HG03060 (cell line): ENCODE measurements around the gene C9.

Source experiments
- ATAC-seq: cut with Tn5 transposase; IDR thresholded peaks from one replicate; pipeline ENCODE4 v1.9.1; 2021; ENCODE audit warnings: low read depth, moderate number of reproducible peaks; ENCODE audit not compliant: unreplicated experiment

The C9 gene

DNA sequence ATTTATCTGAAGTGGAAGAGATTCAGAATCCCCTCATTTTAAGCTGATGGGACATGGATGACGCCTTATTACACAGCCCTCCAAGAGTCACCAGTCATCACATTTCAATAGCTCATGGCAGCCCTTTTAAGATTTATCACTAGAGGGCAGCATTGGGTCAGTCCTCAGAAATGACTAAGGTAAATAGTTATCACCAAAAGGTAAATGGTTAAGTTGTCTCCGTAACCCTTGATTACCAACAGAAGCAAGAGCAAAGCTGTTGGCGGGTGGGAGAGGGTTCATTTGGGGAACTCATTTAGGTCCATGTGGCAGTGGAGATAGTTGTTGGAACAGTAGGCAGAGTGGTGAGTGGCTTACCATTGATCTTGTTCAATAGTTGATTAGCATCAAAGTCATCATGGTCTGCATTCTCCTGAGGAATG is 12.0 kb upstream of the C9 start:
- ATAC-seq, result no peak

DNA sequence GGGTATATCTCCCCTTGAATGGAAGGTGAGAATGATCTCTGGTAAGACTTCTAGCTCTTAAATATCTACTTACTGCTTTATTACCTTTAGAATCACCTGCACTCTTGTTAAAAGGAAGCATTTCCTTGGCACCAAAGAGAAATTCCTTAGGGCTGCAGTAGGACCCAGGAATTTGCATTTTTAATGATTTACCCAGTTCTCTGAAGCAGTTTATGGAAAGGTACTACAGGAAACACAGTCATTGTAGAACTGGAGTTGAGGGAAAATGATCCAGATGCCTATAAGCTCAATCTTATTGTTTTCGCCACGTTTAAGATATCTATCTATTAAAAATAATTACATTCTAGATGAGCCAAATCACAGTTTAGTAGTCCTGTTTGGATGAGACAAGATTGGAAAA is 9.5 kb upstream of the C9 start:
- no peak for ATAC-seq

DNA sequence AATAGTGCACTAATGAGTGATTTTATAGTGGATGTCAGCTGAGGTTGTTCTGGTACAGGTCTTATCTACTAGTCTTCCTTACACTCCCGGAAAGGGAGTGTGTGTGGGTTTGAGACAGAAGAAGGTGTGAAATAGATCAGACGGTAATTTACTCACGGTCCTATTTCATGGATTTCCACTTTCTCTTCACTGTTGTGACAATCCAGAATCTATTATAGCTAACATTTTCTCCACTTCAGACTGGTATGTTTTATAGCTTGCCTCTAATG is 7.0 kb upstream of the C9 start:
- no peak for ATAC-seq

DNA sequence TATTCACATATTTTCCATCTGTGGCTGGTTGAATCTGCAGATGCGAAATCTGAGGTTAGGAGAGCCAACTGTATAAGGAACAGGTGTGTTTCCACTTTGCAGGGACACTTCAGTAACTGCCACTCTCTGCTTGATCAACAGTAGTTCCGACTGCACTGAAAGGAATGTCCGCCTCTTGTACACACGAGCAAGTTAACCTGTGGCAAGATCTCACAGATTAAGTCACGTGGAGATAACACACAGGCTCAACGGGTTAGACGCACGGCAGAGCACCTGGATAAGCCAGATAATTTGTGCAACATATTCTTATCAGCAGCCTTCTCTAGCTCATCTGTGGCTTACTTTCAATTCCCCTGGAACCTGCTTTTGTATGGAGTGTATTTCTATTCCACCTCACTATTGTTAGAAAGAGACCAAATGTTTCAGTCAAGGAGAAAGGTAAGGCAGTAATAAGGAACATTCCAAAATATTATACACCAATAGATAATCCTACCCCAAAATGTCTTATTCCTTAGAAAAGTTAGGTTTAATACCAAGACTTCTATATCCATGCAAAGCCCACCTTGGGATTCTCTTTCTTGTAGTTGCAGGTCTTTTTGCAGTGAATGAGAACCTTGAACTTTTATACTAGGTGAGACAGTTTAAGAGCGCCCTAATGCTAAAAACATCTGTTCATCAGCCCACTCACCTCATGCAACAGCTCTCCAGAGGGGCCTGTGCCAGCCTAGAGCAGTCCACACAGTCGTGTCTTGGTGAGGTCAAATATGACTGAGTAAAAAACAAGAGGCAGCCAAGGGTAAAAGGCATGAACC is 6.5 kb upstream of the C9 start:
- ATAC-seq, result no peak

DNA sequence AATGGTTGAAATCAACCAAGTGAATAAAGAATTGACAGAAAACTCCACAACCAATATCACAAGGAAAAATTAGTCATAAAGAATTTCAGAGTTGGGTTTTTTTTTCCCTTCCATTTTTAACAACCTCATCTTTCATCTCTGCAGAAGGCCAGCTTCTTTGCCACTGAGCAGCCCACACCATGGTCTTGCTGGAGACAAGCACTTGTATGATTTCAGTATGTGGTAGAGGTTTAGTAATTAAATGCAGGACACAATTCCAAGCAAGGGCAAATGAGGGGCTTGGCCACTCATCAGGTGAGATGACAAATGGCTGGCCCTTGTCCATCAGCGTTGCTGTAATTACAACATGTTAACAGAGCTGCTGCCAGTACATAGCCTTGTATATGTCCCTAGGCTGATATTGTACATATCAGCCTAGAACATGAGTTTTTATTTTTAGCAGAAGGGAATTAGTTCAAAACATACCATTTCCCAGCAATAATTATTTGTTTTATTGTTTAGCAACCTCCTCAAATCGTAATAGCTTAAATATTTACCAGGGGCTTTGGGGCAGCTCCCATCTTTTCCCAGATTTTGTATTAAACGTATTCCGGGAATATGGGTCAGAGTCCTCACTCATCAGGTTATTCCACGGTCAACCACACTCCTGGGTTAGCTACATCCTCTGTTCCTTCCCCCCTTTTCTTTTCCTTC is 5.0 kb upstream of the C9 start:
- no peak for ATAC-seq

DNA sequence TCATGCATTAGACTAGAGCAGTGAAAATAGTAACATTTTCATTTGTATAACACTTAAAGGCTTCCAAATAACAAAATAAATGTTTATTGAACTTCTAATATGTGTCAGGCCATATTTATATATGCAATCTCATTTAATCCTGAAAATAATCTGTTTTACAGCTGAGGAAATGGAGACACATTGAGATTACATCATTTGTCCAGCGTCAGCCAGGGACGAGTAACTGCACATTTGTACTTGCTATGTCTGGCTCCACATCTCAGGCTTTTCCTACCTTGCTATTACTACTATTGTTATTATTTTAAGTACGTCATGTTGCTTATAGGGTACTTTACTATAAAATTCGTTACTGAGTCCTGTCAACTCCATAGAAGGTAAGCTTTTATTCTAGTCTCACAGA is 3.8 kb upstream of the C9 start:
- ATAC-seq, result no peak

DNA sequence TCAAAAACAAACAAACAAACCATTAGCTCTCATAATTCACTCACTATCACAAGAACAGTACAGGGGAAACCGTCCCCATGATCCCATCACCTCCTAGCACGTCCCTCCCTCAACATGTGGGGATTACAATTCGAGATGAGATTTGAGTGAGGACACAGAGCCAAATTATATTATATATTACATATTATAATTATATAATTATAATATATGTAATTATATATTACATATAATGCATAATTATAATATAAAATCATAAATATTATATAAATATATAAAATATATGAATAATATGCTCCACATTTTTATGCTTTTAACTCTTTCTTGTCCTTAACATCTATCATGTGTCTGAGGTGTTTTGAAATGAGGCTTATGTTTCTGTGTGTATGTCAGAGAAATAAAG is 3.4 kb upstream of the C9 start:
- ATAC-seq, result no peak

DNA sequence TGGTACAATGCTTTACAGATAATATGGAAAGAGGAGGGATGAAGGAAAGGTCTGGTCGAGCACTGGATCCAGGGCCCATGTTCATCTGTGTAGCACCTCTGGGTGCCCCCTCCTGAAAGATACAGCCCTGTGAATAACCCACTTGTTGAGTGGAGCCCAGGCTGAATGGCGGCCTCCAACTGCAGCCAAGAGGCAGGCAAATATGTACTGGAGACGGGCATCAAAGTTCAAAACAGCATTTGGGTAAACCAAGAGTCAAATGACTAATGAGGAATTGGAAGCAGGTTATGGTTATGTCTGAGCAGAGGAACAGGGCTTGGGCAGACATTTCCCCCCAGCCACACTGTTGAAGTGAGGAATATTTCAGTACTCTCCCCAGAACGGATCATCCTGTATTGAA is 1.1 kb downstream of the C9 start:
- ATAC-seq, result no peak

DNA sequence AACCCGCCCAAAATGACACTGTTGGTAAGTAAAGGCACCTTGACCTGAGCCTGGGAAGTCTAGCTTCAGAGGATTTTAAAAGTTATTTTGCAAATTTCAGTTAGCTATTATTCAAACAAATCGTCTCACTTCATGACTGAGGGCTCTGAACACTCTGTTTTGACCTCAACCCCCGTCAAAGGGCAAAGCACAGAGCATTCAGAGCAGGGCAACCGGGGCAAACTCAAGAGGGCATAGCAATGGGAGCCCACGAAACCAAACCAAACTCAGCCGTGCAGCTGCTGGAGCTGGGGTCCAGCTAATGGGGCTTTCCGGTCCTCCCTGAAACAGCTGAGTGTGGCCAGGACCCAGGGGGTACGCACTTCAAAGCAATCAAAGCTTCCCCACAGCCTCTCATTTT is 1.6 kb downstream of the C9 start:
- ATAC-seq, result no peak

DNA sequence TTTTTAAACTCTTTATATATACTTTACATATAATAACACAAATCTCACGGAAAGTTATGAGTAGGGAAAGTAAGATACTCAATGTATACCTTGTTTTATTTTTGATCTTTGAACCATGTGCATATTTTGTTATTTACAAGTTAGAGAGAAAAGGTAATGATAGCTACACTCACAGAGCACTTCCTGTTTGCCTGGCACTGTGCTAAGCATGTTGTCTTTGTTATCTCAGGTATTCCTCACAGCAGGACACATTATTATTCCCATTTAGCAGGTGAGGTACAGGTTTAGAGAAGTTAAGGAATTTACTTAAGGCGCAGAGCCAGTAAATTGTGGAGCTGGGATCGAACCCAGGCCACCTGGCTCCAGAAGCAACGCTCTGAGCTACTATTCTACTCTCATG is 3.0 kb downstream of the C9 start:
- ATAC-seq, result no peak

DNA sequence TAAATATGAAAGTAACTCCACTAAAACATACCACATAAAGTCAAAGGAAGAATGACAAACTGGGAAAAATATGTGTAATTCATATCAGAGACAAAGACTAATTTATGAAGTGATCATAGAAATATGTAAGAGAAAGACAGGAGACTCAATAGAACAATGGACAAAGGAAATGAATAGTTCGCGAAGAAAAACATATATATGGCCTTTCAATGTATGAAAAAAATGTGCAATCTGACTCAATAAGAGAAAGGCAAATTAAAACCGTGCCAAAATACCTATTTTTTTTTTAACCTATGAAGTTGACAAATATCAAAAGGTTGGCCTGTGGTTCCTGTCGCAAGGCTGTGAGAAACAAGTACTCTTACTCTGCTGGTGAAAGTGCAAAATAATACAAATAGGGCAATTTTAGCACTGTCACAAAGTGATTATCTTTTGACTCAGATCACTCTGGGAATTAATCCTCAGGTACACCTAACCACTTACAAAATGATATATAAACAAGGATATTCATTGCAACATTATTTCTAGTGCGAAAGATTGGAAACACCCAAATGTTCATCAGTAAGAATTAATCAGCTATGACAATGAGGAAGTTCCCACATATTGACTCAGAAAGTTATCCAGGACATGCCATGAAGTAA is 3.7 kb downstream of the C9 start:
- no peak for ATAC-seq

DNA sequence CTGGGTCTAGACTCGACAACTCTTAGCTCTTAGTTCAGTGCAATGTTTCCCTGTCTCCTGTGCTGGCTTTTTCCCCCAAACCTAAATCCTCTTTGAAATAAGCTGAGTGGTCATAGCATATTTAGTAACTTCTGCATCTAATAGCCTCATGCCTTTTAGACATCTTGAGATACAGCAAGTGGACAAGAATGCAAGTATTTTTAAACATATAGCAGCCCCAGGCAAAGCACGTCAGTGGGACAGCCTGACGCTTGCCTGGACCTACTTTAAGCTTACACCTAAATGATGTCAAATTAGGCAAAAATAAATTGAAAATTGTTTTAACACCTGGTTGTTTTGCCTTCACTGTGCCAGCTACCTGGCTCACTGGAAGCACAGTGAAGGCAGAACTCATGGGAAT is 8.0 kb downstream of the C9 start:
- no peak for ATAC-seq

DNA sequence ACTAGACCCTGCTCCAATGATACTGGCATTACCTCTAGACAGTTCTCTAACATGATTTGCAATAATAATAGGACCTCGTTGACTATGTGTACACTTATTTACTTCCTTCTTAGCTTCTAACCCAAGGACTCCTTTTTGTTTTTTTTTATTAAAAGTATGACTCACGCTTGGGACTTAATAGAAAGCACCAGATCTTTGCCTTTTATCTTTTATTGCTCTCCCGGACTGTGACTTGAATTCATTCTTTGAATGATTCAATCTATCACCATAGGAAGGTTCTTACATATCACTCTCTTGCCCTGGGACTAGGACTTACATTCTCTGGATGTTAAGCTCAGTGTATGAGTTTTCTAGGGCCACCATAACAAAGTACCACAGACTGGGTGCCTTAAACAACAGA is 9.0 kb downstream of the C9 start:
- ATAC-seq, result no peak

DNA sequence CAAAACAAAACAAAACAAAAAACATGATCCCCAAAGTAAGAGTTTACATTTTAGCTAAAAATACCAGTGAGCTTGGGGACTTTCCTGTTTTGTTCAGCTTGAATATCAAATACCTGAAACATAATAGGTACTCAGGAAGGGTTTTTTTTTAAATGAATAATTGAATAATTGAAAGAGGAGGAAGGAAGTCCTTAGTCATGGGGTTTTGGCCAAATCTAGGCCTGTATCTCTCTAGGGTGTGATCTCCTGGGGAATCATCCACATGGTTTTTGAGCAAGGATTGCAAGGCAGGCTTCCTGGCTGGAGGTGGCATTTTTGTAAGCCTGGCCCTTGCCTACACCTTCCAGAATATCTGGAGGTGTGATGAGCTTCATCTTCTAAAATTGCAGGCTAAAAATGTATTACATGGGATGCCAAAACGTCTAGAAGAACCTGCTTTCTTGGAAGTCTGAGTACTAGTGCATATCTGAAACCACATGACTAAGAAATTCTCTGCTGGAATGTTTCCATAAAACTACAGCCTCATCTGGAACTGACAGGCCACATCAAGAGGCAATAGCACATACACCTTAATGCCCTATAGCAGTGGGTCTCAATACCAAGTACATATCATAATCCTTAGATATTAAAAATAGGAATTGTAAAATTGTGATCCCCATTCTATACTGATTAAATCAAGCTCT is 10.4 kb downstream of the C9 start:
- no peak for ATAC-seq

DNA sequence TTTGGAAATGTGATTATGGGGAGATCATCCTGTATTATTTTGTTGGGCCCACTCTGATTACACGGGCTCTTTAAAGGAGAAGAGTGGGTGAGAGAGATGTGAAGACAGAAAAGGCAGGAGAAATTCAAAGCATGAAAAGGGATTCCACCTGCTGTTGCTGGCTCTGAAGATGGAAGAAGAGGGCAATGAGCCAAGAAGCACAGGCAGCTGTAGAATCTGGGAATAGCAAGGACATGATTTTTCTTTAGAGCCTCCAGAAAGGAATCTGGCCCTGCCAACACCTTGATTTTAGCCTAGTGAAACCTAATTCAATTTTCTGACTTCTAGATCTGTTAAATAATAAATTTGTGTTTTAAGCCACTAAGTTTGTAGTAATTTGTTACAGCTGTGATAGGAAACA is 11.3 kb downstream of the C9 start:
- no peak for ATAC-seq

DNA sequence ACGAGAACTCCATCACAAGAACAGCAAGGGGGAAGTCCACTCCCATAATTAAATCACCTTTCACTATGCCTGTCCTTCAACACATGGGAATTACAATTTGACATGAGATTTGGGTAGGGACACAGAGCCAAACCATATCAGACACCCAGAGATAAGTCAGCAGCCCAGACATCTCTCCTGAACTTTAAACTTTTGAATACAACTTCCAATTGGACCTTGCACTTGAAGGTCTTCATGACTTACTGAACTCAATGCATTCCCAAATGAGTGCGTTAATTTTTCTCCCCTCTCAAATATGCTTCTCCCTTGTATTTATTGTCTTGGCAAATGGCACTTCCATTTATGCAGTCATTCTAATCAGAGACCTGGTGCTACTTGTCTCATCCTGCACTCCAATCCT is 12.1 kb downstream of the C9 start:
- no peak for ATAC-seq

DNA sequence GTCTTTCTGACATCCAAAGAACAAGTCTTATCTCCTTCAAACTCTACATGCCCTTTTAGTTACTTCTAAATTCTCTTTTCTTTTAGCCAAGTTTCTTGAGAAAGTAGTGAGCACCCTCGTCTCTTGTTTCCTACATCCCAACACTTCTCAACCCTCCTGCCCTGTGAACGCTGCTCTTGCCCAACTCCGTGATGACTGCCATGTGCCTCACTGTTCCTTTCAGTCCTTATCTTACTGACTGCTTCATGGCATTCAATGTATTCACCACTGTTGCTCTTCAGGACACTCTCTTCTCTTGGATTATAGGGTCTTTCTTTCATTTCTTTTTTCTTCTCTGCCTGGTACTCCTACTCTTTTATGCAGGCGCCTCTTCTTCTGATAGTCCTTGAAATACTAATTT is 14.8 kb downstream of the C9 start:
- ATAC-seq, result no peak

DNA sequence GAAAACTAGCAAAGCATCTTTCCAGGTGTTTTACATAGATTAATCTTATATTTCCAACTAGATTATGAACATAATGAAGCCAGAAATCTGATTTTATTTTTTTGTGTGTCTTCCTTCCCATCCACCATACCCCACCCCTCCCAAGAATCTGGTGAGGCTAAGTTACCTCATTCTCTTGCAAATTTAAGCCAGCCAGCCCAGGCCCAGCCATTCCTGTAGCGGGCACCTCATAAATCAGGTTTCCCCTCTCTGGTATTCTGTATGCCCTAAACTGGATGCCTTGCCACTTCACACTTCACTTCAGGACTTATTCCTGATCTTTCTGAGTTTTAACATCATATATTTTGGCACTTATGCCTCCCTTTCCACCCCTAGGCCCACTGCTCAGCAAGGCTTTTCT is 21.8 kb downstream of the C9 start:
- ATAC-seq, result no peak

DNA sequence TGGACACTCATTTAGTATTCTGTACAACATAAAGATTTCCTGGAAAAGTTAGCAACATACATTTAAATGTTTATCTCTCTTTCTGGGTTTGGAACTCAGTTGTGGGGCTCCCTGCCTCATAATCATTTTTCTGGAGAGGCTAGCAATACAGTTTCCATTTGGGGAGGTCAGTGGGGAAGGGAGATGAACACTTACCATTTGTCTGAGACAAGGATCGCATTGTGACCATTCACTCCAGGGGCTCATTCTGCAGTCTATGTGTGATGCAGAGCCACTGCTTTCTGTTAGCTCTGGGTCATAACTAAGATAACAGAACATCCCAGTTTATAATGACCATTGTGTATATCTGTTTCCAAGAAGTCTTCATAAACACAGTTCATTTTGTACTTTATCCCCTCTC is 22.4 kb downstream of the C9 start:
- no peak for ATAC-seq

DNA sequence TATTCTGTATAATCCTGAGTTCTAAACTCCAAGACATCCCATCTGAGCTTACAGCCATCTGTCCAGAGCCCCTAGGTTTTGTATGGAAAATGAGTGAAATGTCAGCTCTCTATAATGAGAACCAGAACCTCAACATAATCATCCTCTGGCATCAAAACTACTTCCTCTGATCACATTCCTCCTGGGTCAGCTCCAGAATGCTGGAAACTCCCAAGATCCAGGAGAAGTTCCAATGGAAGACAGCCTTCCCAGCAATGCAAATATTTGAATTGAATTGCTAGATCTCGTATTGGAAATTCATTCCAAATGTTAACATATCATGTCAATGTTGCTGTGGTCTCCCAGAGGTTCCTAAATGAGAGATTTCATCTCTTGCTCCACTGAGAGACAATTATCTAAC is 23.8 kb downstream of the C9 start:
- no peak for ATAC-seq

DNA sequence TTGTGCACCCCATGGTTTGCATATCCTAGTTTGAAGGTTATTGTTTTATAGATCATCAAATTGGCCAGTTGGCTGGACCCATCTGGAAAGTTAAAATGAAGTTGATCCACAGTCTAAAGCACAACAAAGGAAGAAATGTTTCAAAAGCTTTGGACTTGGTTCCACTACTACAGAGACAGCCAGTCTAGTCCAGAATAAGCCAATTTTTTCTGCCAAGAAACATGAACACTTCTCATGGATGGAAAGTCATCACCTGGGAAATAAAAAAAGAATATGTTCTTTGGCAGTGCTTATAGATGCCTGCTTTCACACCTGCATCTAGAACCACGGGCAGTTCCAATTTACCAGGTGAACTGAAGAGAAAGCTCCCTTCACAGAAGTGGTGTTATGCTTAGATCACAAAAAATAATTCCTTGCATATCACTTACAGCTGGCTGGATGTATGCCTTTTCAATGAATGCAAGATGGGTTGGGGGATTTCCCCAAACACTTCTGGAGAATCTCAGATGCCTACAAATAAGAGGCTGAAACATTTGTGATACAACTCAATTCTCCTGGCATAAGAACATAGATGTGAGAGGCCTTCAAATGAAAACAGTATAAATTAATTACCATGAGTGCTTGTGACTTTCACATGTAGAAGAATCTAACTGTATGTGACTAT is 26.9 kb downstream of the C9 start:
- no peak for ATAC-seq
